ENCODE results near the gene BLZF1. TPM values are rescaled to one million over a fixed set of nuclear protein-coding genes. Genes with fewer than 3 reads are reported as not detected.

Gene BLZF1, protein sequence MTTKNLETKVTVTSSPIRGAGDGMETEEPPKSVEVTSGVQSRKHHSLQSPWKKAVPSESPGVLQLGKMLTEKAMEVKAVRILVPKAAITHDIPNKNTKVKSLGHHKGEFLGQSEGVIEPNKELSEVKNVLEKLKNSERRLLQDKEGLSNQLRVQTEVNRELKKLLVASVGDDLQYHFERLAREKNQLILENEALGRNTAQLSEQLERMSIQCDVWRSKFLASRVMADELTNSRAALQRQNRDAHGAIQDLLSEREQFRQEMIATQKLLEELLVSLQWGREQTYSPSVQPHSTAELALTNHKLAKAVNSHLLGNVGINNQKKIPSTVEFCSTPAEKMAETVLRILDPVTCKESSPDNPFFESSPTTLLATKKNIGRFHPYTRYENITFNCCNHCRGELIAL
- total RNA-seq (10 to 100 TPM; 17.3 to 32.5 (median 25.4) TPM), polyA plus RNA-seq (10 to 100 TPM in 1 of 2 donors, 1 to 10 TPM in 1; 8.4 to 10.4 TPM)
- long read RNA-seq, donor 1, transcript BLZF1-203 (7 exons, 2,749 nt): major isoform, 13 of 28 reads
- long read RNA-seq, donor 1, partial matches to known transcripts: 3 of 28 reads
- long read RNA-seq, donor 1, other reads (novel, unspliced or antisense): 11 of 28 reads
- long read RNA-seq, donor 2, transcript BLZF1-203 (7 exons, 2,749 nt): major isoform, 9 of 22 reads
- long read RNA-seq, donor 2, partial matches to known transcripts: 4 of 22 reads
- long read RNA-seq, donor 2, other reads (novel, unspliced or antisense): 9 of 22 reads
- long read RNA-seq, donor 3, transcript BLZF1-203 (7 exons, 2,749 nt): major isoform, 31 of 63 reads
- long read RNA-seq, donor 3, partial matches to known transcripts: 9 of 63 reads
- long read RNA-seq, donor 3, other reads (novel, unspliced or antisense): 20 of 63 reads

- DNase-seq (peak; percentile 94 to 96), ATAC-seq (peak; percentile 100)
- Histone ChIP-seq H3K4me3 (peak within 1 kb of the TSS; percentile 46 to 84 (median 72)), H3K36me3 (peaks cover 0 to 34% (median 0%) of the 10 kb centered on the region in 9 donors), H3K27me3 (no peaks in the 10 kb centered on the region), H3K27ac (peak within 1 kb of the TSS in 9 of 10 donors; percentile 19 to 95 (median 85)), H3K9me3 (no peaks in the 10 kb centered on the region), H3K4me1 (peaks cover 0 to 34% (median 18%) of the 10 kb centered on the region in 9 donors)
- no peak for TF ChIP-seq CTCF (IDR thresholded peaks at IDR 0.05)
- intact Hi-C loops (cut with DNase I): loop anchor here in 1 of 10 donors (5.0 kb wide), 1 partner anchor 119 kb away; the partner anchor contains the start of gene SLC19A2
- WGBS, 2 donors: 0% methylated on average over 37 of the region's 37 CpGs
These were observed at the start of gene BLZF1, which contains the start of gene NME7 for GRCh38 chr1:169367686-169368405. BLZF1 (plus strand) TSS chr1:169368195; CDS start chr1:169369523, 1,328 bp downstream. NME7 (minus strand) TSS chr1:169367797; CDS start chr1:169367710, 87 bp downstream.

- WGBS, 2 donors: 76 to 83% methylated on average over 3 of the region's 3 CpGs
- intact Hi-C loops (cut with DNase I): no loop called here
These were observed 49.3 kb upstream of the BLZF1 start for GRCh38 chr1:169318536-169319244.

GRCh38 chr1:169321539-169321938 lies 46.5 kb upstream of the BLZF1 start:
- Histone ChIP-seq H3K4me3 (no peak overlapping the region), H3K36me3 (peaks cover 0 to 10% (median 0%) of the 10 kb centered on the region in 9 donors), H3K27me3 (no peaks in the 10 kb centered on the region), H3K4me1 (peaks cover 0 to 5% (median 0%) of the 10 kb centered on the region in 9 donors), H3K27ac (no peak overlapping the region), H3K9me3 (no peaks in the 10 kb centered on the region)
- 91 to 96% methylated on average over 1 of the region's 1 CpG for WGBS, 2 donors
- no peak for ATAC-seq
- no peak for TF ChIP-seq CTCF (IDR thresholded peaks at IDR 0.05)
- no peak for DNase-seq
- intact Hi-C loops (cut with DNase I): no loop called here

More at GRCh38 chr1:169318536-169319244, 49.3 kb upstream of the BLZF1 start:
- no peaks in the 10 kb centered on the region for H3K27me3 ChIP-seq
- ATAC-seq (no peak), DNase-seq (no peak)
- H3K36me3 ChIP-seq: peaks cover 0 to 10% (median 0%) of the 10 kb centered on the region in 9 donors
- H3K4me3 ChIP-seq: no peak overlapping the region
- TF ChIP-seq CTCF (IDR thresholded peaks at IDR 0.05): no peak
- H3K4me1 ChIP-seq: no peaks in the 10 kb centered on the region
- H3K27ac ChIP-seq: no peak overlapping the region
- no peaks in the 10 kb centered on the region for H3K9me3 ChIP-seq
